GM23338 (cell line): ENCODE results near the gene TOGARAM1. TPM values are rescaled to one million over a fixed set of nuclear protein-coding genes. Genes with fewer than 3 reads are reported as not detected.
A peak's percentile ranks its signal among the peaks of the same experiment; 100 is the strongest.

Experiments
- ATAC-seq: fragments of 200-7000 bp; cut with Tn5 transposase; 3 replicates; pipeline ENCODE4 v1.9.1; 2020
- DNase-seq: peaks from one replicate; pipeline ENCODE4 v3.0.0-alpha.2; 2015; ENCODE audit warnings: low spot score
- H2AFZ ChIP-seq: fragments of 200-600 bp; sonication (generic); 2 replicates; pipeline ENCODE4 v1.8.0; 2016; ENCODE audit warnings: antibody characterized with exemption, mild to moderate bottlenecking, moderate library complexity
- H3F3A ChIP-seq: fragments of 200-600 bp; sonication (generic); replicated peaks from 2 replicates; pipeline ENCODE4 v1.8.0; 2017; ENCODE audit warnings: antibody characterized with exemption, mixed run types, low read depth
- H3K27ac ChIP-seq: fragments of 200-600 bp; sonication (generic); 2 replicates; pipeline ENCODE4 v1.6.1; 2016; ENCODE audit warnings: low read depth
- H3K27me3 ChIP-seq: fragments of 200-600 bp; sonication (generic); 2 replicates; pipeline ENCODE4 v1.8.0; 2016; ENCODE audit warnings: mild to moderate bottlenecking, mixed run types, moderate library complexity; ENCODE audit not compliant: insufficient read depth
- H3K36me3 ChIP-seq: fragments of 200-600 bp; sonication (generic); 2 replicates; pipeline ENCODE4 v1.8.0; 2016; ENCODE audit warnings: mild to moderate bottlenecking; ENCODE audit not compliant: insufficient read depth
- H3K4me1 ChIP-seq: fragments of 200-600 bp; sonication (generic); 2 replicates; pipeline ENCODE4 v1.8.0; 2016; ENCODE audit warnings: mild to moderate bottlenecking, moderate library complexity; ENCODE audit not compliant: insufficient read depth
- H3K4me2 ChIP-seq: fragments of 200-600 bp; sonication (generic); 2 replicates; pipeline ENCODE4 v1.7.1; 2017; ENCODE audit warnings: mixed run types
- H3K4me3 ChIP-seq: fragments of 200-600 bp; sonication (generic); 2 replicates; pipeline ENCODE4 v1.6.1; 2016; ENCODE audit warnings: mixed run types
- H3K79me2 ChIP-seq: fragments of 200-600 bp; sonication (generic); replicated peaks from 2 replicates; pipeline ENCODE4 v1.8.0; 2017; ENCODE audit warnings: mild to moderate bottlenecking; ENCODE audit not compliant: insufficient read depth
- H3K9me2 ChIP-seq: fragments of 200-600 bp; sonication (generic); 2 replicates; pipeline ENCODE4 v1.8.0; 2017; ENCODE audit not compliant: insufficient read depth
- H4K20me1 ChIP-seq: fragments of 200-600 bp; sonication (generic); replicated peaks from 2 replicates; pipeline ENCODE4 v1.8.0; 2017; ENCODE audit warnings: mild to moderate bottlenecking; ENCODE audit not compliant: insufficient read depth
- H3K27ac Mint-ChIP-seq: 2 replicates; pipeline ENCODE4 v1.8.0; 2020; ENCODE audit warnings: inconsistent platforms, mild to moderate bottlenecking, moderate library complexity, mixed read lengths
- H3K27me3 Mint-ChIP-seq: 3 replicates; pipeline ENCODE4 v1.8.0; 2022; ENCODE audit warnings: low read depth, mild to moderate bottlenecking, moderate library complexity, mixed read lengths, inconsistent platforms; ENCODE audit not compliant: insufficient read depth, poor library complexity
- H3K36me3 Mint-ChIP-seq: 3 replicates; pipeline ENCODE4 v1.8.0; 2021; ENCODE audit warnings: low read depth, mild to moderate bottlenecking, inconsistent platforms, moderate library complexity, mixed read lengths
- H3K4me1 Mint-ChIP-seq: 3 replicates; pipeline ENCODE4 v1.8.0; 2020; ENCODE audit warnings: mild to moderate bottlenecking, inconsistent platforms, mixed read lengths
- H3K4me3 Mint-ChIP-seq: 3 replicates; pipeline ENCODE4 v1.8.0; 2021; ENCODE audit warnings: moderate library complexity, mild to moderate bottlenecking, inconsistent platforms, mixed read lengths
- H3K9me3 Mint-ChIP-seq: 3 replicates; pipeline ENCODE4 v1.8.0; 2020; ENCODE audit warnings: moderate library complexity, mild to moderate bottlenecking, inconsistent platforms, mixed read lengths
- CREB1 ChIP-seq: fragments of 250-450 bp; sonication (Bioruptor Pico); IDR thresholded peaks from 2 replicates; pipeline ENCODE4 v1.5.0; 2020; ENCODE audit warnings: low read depth, mild to moderate bottlenecking, moderate library complexity
- ETS1 ChIP-seq: IDR thresholded peaks from 2 replicates; pipeline ENCODE4 v1.6.1; 2016; ENCODE audit warnings: antibody characterized with exemption
- EZH2 ChIP-seq: fragments of 200-600 bp; sonication (generic); IDR thresholded peaks from one replicate; pipeline ENCODE4 v1.8.0; 2017; ENCODE audit warnings: antibody characterized with exemption, mild to moderate bottlenecking, low read depth; ENCODE audit not compliant: unreplicated experiment
- EZH2phosphoT487 ChIP-seq: fragments of 200-600 bp; sonication (generic); IDR thresholded peaks from one replicate; pipeline ENCODE4 v1.8.1; 2018; ENCODE audit warnings: antibody characterized with exemption; ENCODE audit not compliant: unreplicated experiment
- NANOG ChIP-seq: IDR thresholded peaks from 2 replicates; pipeline ENCODE4 v1.6.1; 2016; ENCODE audit warnings: antibody characterized with exemption, borderline replicate concordance
- POLR2AphosphoS5 ChIP-seq: IDR thresholded peaks from 2 replicates; pipeline ENCODE4 v1.6.1; 2016; ENCODE audit warnings: antibody characterized with exemption, low read depth
- STAT1 ChIP-seq: IDR thresholded peaks from one replicate; pipeline ENCODE4 v1.6.1; 2016; ENCODE audit warnings: antibody characterized with exemption; ENCODE audit not compliant: unreplicated experiment
- ZNF114 ChIP-seq: fragments of 250-450 bp; sonication (Bioruptor Pico); IDR thresholded peaks from 2 replicates; pipeline ENCODE4 v1.5.0; 2020; ENCODE audit warnings: mild to moderate bottlenecking, moderate library complexity
- ZNF462 ChIP-seq: fragments of 250-450 bp; sonication (Bioruptor Pico); IDR thresholded peaks from 2 replicates; pipeline ENCODE4 v1.5.0; 2020; ENCODE audit warnings: mild to moderate bottlenecking, moderate library complexity
- polyA plus RNA-seq: library from polyadenylated mRNA; unstranded; fragments of >200 nt; fragmentation: Nextera tagmentation; extraction: Ambion mirVana; gene quantifications from 2 replicates; pipeline ENCODE4 v1.2.1, GENCODE V29; 2016
- total RNA-seq: library from RNA; depleted of rRNA; stranded (reverse); fragments of >200 nt; shearing (Covaris generic); gene quantifications from 2 replicates; pipeline ENCODE4 v1.2.3, GENCODE V29; 2014

Gene TOGARAM1
- total and polyA plus RNA-seq, 2 experiments from 2014 or later: 9.6 to 9.8 TPM

GRCh38 chr14:45065956-45066355 is 104.0 kb downstream of the TOGARAM1 start:
- H3K36me3 ChIP-seq: no peaks in the 10 kb centered on the region
- no peaks in the 10 kb centered on the region; the same call in 1 of the 2 replicates for H4K20me1 ChIP-seq
- no peaks in the 10 kb centered on the region for H3F3A ChIP-seq
- H3K79me2 ChIP-seq: no peaks in the 10 kb centered on the region
- H3K9me3 Mint-ChIP-seq: peaks cover 3% of the 10 kb centered on the region; the same call in 1 of the 3 replicates
- H3K27ac Mint-ChIP-seq: no peak overlapping the region
- H3K9me2 ChIP-seq: no peaks in the 10 kb centered on the region
- H3K27ac ChIP-seq: peak overlapping the region; percentile 20; the same call in 1 of the 2 replicates
- H3K4me2 ChIP-seq: no peak overlapping the region
- H3K4me3 Mint-ChIP-seq: no peak overlapping the region
- no peak for DNase-seq
- no peak overlapping the region for H3K4me3 ChIP-seq
- ATAC-seq: no peak
- H3K4me1 Mint-ChIP-seq: no peaks in the 10 kb centered on the region
- H3K36me3 Mint-ChIP-seq: peaks cover 5% of the 10 kb centered on the region; the same call in 1 of the 3 replicates
- no peak for TF ChIP-seq ZNF462 (CRISPR knock-in tag)
- no peak for TF ChIP-seq NANOG
- TF ChIP-seq POLR2AphosphoS5: no peak
- TF ChIP-seq EZH2: no peak
- no peak for TF ChIP-seq ETS1
- no peak for TF ChIP-seq ZNF114 (CRISPR knock-in tag)
- TF ChIP-seq EZH2phosphoT487: no peak
- TF ChIP-seq CREB1 (CRISPR knock-in tag): no peak
- TF ChIP-seq STAT1: no peak
- peaks cover 2% of the 10 kb centered on the region for H3K27me3 Mint-ChIP-seq
- no peaks in the 10 kb centered on the region for H3K27me3 ChIP-seq
- H2AFZ ChIP-seq: no peak overlapping the region
- no peaks in the 10 kb centered on the region; the same call in 1 of the 2 replicates for H3K4me1 ChIP-seq
